ENCODE results near the gene CUBN.

Gene CUBN

DNA sequence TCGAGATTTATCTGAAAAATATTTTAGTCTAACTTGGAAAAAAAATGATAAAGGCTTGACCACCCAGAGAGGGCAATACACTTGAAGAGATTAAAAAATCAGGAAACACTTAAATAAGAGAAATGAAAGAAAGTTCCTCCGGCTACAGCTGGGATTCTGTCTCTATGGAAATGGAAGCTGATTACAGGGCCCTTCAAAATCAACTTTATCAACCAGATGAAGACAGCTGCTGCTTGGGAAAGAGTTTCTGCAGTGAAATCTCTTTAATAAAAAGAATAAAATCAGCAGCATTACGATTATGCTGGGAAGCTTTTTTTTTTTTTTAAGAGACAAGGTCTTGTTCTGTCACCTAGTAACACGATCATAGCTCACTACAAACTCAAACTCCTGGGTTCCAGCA is 316.9 kb downstream of the CUBN start:
- H3K27ac ChIP-seq (ENCODE audit: low read depth, low read length): no peak overlapping the region
- 0 out of 2 replicates have a peak, but pooled peaks cover 3% of the 10 kb centered on the region for H3K36me3 ChIP-seq (ENCODE audit: insufficient read depth, low read length)
- H3K4me3 ChIP-seq (ENCODE audit: low read depth, low read length): no peak overlapping the region
- peaks cover 65% of the 10 kb centered on the region for H3K79me2 ChIP-seq (ENCODE audit: control insufficient read depth, insufficient read depth, low read length, unreplicated experiment)
- H3K4me1 ChIP-seq (ENCODE audit: control insufficient read depth, insufficient read depth, low read length, unreplicated experiment): peaks cover 19% of the 10 kb centered on the region
- no peak overlapping the region for H2AFZ ChIP-seq (ENCODE audit: low read length, unreplicated experiment)
- H3K27me3 ChIP-seq (ENCODE audit: insufficient read depth, low read length): no peaks in the 10 kb centered on the region

DNA sequence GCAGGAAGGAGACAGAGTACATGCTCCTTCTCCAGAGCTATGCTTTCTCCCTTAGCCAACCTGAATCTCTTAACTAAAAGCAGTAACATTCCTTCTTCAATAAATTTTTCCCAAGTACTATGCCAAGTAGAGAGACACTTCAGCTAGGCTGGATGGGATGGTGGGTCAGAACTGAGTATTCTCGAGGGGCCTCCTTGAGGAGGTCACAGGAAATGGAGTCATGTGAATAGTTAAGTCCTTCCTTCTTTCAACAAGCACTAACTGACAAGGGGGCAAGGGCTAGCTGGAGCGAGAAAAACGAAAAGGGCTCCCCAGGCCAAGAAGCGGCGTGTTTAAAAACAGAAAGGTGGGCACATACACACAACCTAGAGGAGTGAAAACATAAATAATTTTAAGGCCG is 317.8 kb downstream of the CUBN start:
- H3K4me3 ChIP-seq (ENCODE audit: low read depth, low read length): no peak overlapping the region
- H3K79me2 ChIP-seq (ENCODE audit: control insufficient read depth, insufficient read depth, low read length, unreplicated experiment): peaks cover 65% of the 10 kb centered on the region
- H3K27ac ChIP-seq (ENCODE audit: low read depth, low read length): no peak overlapping the region
- no peaks in the 10 kb centered on the region for H3K27me3 ChIP-seq (ENCODE audit: insufficient read depth, low read length)
- 0 out of 2 replicates have a peak, but pooled peaks cover 3% of the 10 kb centered on the region for H3K36me3 ChIP-seq (ENCODE audit: insufficient read depth, low read length)
- H3K4me1 ChIP-seq (ENCODE audit: control insufficient read depth, insufficient read depth, low read length, unreplicated experiment): peaks cover 19% of the 10 kb centered on the region
- no peak overlapping the region for H2AFZ ChIP-seq (ENCODE audit: low read length, unreplicated experiment)

DNA sequence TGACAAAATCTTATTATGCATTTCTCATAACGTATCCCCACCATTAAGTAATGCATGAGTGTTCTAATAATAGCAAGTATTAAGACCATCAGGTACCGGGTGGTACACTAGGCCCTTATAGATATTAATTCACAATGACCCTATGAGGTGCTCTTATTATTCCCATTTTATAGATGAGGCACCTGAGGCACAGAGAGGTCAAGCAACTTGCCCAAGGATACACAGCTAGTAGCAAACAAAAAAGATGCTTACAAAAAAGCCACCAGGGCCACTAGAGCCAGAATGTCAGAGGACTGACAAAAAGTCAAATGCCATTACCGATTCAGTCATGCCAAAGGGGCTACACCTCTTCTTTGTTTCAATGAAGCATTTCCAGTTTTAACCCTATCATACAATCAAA is 318.3 kb downstream of the CUBN start:
- peaks cover 15% of the 10 kb centered on the region for H3K4me1 ChIP-seq (ENCODE audit: control insufficient read depth, insufficient read depth, low read length, unreplicated experiment)
- no peak overlapping the region for H3K4me3 ChIP-seq (ENCODE audit: low read depth, low read length)
- H2AFZ ChIP-seq (ENCODE audit: low read length, unreplicated experiment): no peak overlapping the region
- no peaks in the 10 kb centered on the region for H3K27me3 ChIP-seq (ENCODE audit: insufficient read depth, low read length)
- H3K79me2 ChIP-seq (ENCODE audit: control insufficient read depth, insufficient read depth, low read length, unreplicated experiment): peaks cover 61% of the 10 kb centered on the region
- 0 out of 2 replicates have a peak, but pooled peaks cover 3% of the 10 kb centered on the region for H3K36me3 ChIP-seq (ENCODE audit: insufficient read depth, low read length)
- no peak overlapping the region for H3K27ac ChIP-seq (ENCODE audit: low read depth, low read length)

DNA sequence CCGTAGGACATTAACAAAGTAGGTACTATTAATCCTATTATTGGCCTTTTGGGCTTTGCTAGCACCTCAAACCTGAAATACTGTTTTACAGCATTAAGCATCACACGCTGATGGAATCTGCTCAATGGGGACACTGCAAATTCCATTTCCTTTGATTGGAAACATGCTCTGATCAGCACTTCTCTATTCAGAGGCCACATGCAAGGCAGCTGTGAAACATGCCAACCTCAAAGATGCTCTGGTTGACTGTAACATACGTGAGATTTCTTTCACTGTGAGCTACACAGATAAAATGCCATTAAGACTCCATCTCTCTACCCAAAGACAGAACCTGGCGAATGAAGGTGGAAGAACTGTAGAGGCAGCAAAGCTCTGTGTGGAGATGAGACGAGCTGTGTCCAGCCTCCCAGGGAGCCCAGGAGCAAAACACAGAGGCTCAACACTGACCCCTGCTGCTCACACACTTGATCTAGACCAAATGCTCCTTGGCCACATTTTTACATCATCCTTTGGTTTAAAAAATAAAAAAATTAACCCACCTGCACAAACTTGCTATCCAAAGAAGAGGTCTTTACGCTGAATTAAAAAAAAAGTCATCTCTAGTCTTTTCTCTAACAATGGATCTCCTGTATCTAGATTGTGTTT is 320.4 kb downstream of the CUBN start:
- Histone ChIP-seq H3K36me3 (ENCODE audit: insufficient read depth, low read length) (0 out of 2 replicates have a peak, but pooled peaks cover 3% of the 10 kb centered on the region), H3K4me1 (ENCODE audit: control insufficient read depth, insufficient read depth, low read length, unreplicated experiment) (peaks cover 6% of the 10 kb centered on the region), H3K27me3 (ENCODE audit: insufficient read depth, low read length) (no peaks in the 10 kb centered on the region), H3K27ac (ENCODE audit: low read depth, low read length) (no peak overlapping the region), H3K79me2 (ENCODE audit: control insufficient read depth, insufficient read depth, low read length, unreplicated experiment) (peaks cover 53% of the 10 kb centered on the region), H3K4me3 (ENCODE audit: low read depth, low read length) (no peak overlapping the region), H2AFZ (ENCODE audit: low read length, unreplicated experiment) (no peak overlapping the region)

DNA sequence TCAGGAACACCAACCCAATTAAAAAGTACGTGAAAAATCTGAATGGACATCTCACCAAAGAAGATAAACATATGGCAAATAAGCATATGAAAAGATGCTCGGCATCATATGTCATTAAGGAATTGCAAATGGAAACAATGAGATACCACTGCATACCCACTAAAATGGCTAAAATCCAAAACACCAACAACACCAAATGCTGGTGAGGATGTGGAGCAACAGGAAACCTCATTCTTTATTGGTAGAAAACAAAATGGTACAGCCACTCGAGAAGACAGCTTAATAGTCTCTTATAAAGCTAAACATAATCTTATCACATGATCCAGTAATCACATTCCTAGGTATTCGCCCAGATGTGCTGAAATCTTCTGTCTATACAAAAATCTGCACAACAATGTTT is 325.5 kb downstream of the CUBN start:
- no peaks in the 10 kb centered on the region for H3K36me3 ChIP-seq (ENCODE audit: insufficient read depth, low read length)
- H3K27me3 ChIP-seq (ENCODE audit: insufficient read depth, low read length): no peaks in the 10 kb centered on the region
- H2AFZ ChIP-seq (ENCODE audit: low read length, unreplicated experiment): no peak overlapping the region
- no peaks in the 10 kb centered on the region for H3K4me1 ChIP-seq (ENCODE audit: control insufficient read depth, insufficient read depth, low read length, unreplicated experiment)
- H3K79me2 ChIP-seq (ENCODE audit: control insufficient read depth, insufficient read depth, low read length, unreplicated experiment): peaks cover 62% of the 10 kb centered on the region
- H3K4me3 ChIP-seq (ENCODE audit: low read depth, low read length): no peak overlapping the region
- H3K27ac ChIP-seq (ENCODE audit: low read depth, low read length): no peak overlapping the region

DNA sequence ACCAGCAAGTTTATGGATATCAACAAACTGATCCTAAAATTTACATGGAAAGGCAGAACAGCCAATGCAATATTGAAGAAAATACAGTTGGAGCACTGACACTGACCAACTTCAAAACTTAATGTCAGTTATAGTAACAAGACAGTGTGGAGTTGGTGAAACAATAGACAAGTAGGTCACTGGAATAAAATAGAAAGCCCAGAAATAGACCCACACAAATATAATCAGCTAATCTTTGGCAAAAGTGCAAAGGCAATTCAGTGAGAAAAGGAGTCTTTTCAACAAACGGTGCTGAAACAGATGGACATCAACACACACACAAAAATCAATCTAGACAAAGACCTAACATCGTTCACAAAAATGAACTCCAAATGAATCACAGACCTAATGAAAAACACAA is 326.1 kb downstream of the CUBN start:
- no peaks in the 10 kb centered on the region for H3K4me1 ChIP-seq (ENCODE audit: control insufficient read depth, insufficient read depth, low read length, unreplicated experiment)
- no peak overlapping the region for H3K4me3 ChIP-seq (ENCODE audit: low read depth, low read length)
- H3K27ac ChIP-seq (ENCODE audit: low read depth, low read length): no peak overlapping the region
- H3K79me2 ChIP-seq (ENCODE audit: control insufficient read depth, insufficient read depth, low read length, unreplicated experiment): peaks cover 62% of the 10 kb centered on the region
- no peak overlapping the region for H2AFZ ChIP-seq (ENCODE audit: low read length, unreplicated experiment)
- H3K27me3 ChIP-seq (ENCODE audit: insufficient read depth, low read length): no peaks in the 10 kb centered on the region
- H3K36me3 ChIP-seq (ENCODE audit: insufficient read depth, low read length): no peaks in the 10 kb centered on the region

DNA sequence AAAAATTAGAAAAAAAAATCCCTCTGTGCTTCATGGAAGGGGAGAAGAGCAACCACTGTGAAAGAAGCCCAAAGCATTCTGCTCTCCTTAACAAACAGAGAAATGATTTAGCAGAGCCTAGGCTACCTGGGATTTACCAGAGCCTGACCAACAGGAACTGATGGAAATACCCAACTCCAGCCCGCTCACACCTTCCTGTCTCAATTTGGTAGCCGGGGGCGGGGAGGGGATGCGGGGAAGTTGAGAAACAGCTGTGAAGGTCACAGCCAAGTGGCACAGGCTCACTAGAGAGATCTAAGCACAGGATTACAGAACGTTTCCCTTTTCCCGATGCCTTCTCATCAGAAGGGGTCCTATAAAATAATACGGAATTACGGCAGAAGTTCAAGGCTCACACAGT is 330.0 kb downstream of the CUBN start:
- Histone ChIP-seq H3K79me2 (ENCODE audit: control insufficient read depth, insufficient read depth, low read length, unreplicated experiment) (peaks cover 58% of the 10 kb centered on the region), H2AFZ (ENCODE audit: low read length, unreplicated experiment) (no peak overlapping the region), H3K4me3 (ENCODE audit: low read depth, low read length) (no peak overlapping the region)

DNA sequence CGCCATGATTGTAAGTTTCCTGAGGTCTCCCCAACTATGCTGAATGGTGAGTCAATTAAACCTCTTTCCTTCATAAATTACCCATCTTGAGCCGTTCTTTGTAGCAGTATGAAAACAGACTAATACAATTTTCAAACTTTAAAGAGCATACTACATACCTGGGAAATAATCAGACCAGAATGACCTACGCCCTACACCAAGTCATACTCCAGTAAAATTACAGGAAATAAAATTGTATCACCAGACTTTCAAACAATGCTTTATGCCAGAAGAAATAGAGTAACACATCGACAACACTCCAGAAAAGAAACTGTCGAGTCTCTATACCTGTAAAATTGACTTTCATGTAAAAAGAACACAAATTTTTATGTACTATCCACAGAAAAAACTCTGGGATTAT is 331.0 kb downstream of the CUBN start:
- Histone ChIP-seq H3K79me2 (ENCODE audit: control insufficient read depth, insufficient read depth, low read length, unreplicated experiment) (peaks cover 56% of the 10 kb centered on the region), H3K36me3 (ENCODE audit: insufficient read depth, low read length) (no peaks in the 10 kb centered on the region), H2AFZ (ENCODE audit: low read length, unreplicated experiment) (no peak overlapping the region), H3K4me3 (ENCODE audit: low read depth, low read length) (no peak overlapping the region), H3K4me1 (ENCODE audit: control insufficient read depth, insufficient read depth, low read length, unreplicated experiment) (no peaks in the 10 kb centered on the region), H3K27me3 (ENCODE audit: insufficient read depth, low read length) (no peaks in the 10 kb centered on the region), H3K27ac (ENCODE audit: low read depth, low read length) (no peak overlapping the region)

More for the DNA sequence above, 330.0 kb downstream of the CUBN start:
- H3K36me3 ChIP-seq (ENCODE audit: insufficient read depth, low read length): no peaks in the 10 kb centered on the region
- no peaks in the 10 kb centered on the region for H3K27me3 ChIP-seq (ENCODE audit: insufficient read depth, low read length)
- H3K27ac ChIP-seq (ENCODE audit: low read depth, low read length): no peak overlapping the region
- H3K4me1 ChIP-seq (ENCODE audit: control insufficient read depth, insufficient read depth, low read length, unreplicated experiment): no peaks in the 10 kb centered on the region

DNA sequence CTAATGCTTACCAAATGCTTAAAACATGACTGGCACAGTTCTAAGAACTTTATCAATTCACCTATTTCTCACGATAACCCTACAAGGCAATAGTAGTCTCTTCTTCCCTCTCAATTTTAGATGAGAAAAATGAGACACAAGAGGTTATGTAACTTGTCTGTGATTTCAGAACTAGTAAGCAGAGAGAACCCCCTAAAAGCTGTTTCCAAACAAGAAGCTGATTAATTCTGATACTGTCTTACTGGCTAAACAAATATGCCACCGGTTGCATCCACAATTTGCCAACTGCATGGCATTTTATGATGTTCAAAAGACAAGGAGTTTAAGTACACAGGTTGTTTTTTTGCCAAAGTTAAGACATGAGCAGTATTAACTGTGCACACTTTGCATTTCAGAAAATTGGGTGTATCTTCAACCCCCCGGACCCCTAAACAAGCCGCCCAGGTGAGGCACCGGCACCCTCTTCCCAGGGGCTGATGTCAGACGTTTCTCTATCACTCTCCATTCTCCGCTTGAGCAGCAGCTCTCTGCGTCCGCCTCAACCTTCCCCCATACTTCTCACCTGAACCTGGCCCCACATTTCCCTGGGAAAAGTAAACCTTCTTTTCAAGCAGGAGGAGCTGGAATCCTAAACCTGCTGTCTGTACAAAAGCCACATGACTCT is 334.1 kb downstream of the CUBN start:
- no peak overlapping the region for H2AFZ ChIP-seq (ENCODE audit: low read length, unreplicated experiment)
- no peak overlapping the region for H3K27ac ChIP-seq (ENCODE audit: low read depth, low read length)
- no peaks in the 10 kb centered on the region for H3K36me3 ChIP-seq (ENCODE audit: insufficient read depth, low read length)
- H3K79me2 ChIP-seq (ENCODE audit: control insufficient read depth, insufficient read depth, low read length, unreplicated experiment): peaks cover 42% of the 10 kb centered on the region
- H3K4me1 ChIP-seq (ENCODE audit: control insufficient read depth, insufficient read depth, low read length, unreplicated experiment): no peaks in the 10 kb centered on the region
- H3K27me3 ChIP-seq (ENCODE audit: insufficient read depth, low read length): no peaks in the 10 kb centered on the region
- H3K4me3 ChIP-seq (ENCODE audit: low read depth, low read length): no peak overlapping the region

DNA sequence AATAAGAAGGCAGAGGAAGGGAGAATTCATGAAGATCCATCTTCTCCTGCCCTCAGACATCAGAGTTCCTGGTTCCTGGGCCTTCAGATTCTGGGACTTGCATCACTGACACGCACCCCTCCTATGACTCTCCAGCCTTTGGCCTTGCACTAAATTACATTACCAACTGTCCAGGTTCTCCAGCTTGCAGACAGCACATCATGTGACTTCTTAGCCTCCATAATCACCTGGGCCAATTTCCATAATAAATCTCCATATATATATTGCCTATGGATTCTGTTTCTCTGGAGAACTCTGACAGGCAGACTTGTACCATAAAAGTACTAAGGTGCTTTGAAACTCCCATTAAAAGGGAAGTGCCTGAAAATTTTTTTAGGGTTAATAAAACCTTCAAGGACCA is 335.6 kb downstream of the CUBN start:
- Histone ChIP-seq H3K27me3 (ENCODE audit: insufficient read depth, low read length) (no peaks in the 10 kb centered on the region), H2AFZ (ENCODE audit: low read length, unreplicated experiment) (no peak overlapping the region), H3K79me2 (ENCODE audit: control insufficient read depth, insufficient read depth, low read length, unreplicated experiment) (peaks cover 27% of the 10 kb centered on the region), H3K4me3 (ENCODE audit: low read depth, low read length) (no peak overlapping the region), H3K27ac (ENCODE audit: low read depth, low read length) (no peak overlapping the region), H3K36me3 (ENCODE audit: insufficient read depth, low read length) (no peaks in the 10 kb centered on the region), H3K4me1 (ENCODE audit: control insufficient read depth, insufficient read depth, low read length, unreplicated experiment) (no peaks in the 10 kb centered on the region)

DNA sequence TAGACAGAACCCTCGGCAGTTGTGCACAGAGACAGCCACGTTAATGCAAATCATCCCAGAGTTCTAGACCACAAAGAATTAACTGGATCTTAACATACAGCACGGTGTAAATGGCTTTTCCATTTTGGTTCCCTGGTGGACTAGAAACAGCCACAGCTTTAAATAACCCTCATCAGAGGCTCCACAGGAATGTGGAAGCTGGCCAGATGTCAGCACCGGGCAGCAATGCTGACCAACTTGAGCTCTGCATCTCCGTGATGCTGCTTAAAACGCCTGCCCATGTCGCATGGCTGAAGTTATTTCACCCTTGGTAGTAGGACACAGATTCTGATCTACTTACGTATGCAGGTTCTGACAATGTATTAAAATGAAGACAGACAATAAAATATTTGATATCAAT is 336.9 kb downstream of the CUBN start:
- Histone ChIP-seq H3K4me3 (ENCODE audit: low read depth, low read length) (no peak overlapping the region), H3K27ac (ENCODE audit: low read depth, low read length) (no peak overlapping the region), H3K79me2 (ENCODE audit: control insufficient read depth, insufficient read depth, low read length, unreplicated experiment) (peaks cover 19% of the 10 kb centered on the region), H2AFZ (ENCODE audit: low read length, unreplicated experiment) (no peak overlapping the region), H3K27me3 (ENCODE audit: insufficient read depth, low read length) (no peaks in the 10 kb centered on the region), H3K4me1 (ENCODE audit: control insufficient read depth, insufficient read depth, low read length, unreplicated experiment) (no peaks in the 10 kb centered on the region), H3K36me3 (ENCODE audit: insufficient read depth, low read length) (no peaks in the 10 kb centered on the region)

All from ACC112 (cell line).